Peyer's patch (tissue), 4 donors: ENCODE measurements around the gene BLCAP.

Experiments
- POLR2A ChIP-seq, 2 donors: fragments of 450-650 bp; IDR thresholded peaks; one replicate each; pipeline ENCODE4 v1.5.1; 2017; ENCODE audit warnings: antibody characterized with exemption in 2 of 2, mild to moderate bottlenecking in 2 of 2, moderate library complexity in 2 of 2
- TF ChIP-seq, protein P1 (sequence below), 6 experiments: fragments of 450-650 bp in 4 of 6; fragments of 200-600 bp in 2 of 6; sonication (generic) in 1 of 6; IDR thresholded peaks; one replicate each; pipeline ENCODE4 v1.5.1; 2017 to 2019; ENCODE audit warnings: antibody characterized with exemption in 6 of 6, mild to moderate bottlenecking in 3 of 6, moderate library complexity in 1 of 6

DNA sequence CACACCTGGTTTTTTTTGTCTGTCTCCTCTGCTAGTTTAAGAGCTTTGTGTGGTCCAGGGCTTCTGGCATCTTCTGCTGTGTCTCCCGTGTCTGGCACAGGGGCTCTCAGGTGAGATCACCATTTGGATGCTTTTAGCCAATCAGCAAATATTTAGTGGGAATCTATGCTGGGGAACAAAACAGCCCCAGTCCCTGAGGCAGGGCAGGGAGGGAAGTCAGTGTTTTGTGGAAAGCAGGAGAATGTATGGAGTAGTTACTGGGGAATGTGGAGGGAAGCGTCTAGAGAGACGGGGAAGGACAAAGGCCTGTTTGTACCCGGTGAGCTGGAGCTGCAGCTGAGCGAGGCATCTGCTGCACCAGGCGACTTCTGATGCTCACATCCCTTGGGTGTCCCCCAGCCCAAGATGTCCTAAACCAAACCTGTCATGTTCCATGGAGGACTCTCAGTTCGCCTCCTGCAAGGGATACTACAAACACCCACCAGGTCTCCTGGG lies 55.9 kb downstream of the BLCAP start:
- TF ChIP-seq, protein P1, sequence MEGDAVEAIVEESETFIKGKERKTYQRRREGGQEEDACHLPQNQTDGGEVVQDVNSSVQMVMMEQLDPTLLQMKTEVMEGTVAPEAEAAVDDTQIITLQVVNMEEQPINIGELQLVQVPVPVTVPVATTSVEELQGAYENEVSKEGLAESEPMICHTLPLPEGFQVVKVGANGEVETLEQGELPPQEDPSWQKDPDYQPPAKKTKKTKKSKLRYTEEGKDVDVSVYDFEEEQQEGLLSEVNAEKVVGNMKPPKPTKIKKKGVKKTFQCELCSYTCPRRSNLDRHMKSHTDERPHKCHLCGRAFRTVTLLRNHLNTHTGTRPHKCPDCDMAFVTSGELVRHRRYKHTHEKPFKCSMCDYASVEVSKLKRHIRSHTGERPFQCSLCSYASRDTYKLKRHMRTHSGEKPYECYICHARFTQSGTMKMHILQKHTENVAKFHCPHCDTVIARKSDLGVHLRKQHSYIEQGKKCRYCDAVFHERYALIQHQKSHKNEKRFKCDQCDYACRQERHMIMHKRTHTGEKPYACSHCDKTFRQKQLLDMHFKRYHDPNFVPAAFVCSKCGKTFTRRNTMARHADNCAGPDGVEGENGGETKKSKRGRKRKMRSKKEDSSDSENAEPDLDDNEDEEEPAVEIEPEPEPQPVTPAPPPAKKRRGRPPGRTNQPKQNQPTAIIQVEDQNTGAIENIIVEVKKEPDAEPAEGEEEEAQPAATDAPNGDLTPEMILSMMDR (IDR thresholded peaks at IDR 0.05): no peak
- no peak for TF ChIP-seq POLR2A (IDR thresholded peaks at IDR 0.05)
